Ovary (tissue), 3 donors: ENCODE measurements around the gene SCGB1D1.

Experiments used
- EP300 ChIP-seq: sonication (generic); formaldehyde crosslinking; IDR thresholded peaks from one replicate; pipeline ENCODE4 v1.6.1; 2017; ENCODE audit warnings: antibody characterized with exemption
- POLR2A ChIP-seq: fragments of 450-650 bp; IDR thresholded peaks from one replicate; pipeline ENCODE4 v1.6.1; 2017; ENCODE audit warnings: antibody characterized with exemption, mild to moderate bottlenecking, moderate library complexity
- TF ChIP-seq, protein P1 (sequence below), 3 donors: fragments of 450-650 bp in 2 of 3; fragments of 200-600 bp in 1 of 3; IDR thresholded peaks; one replicate each; pipeline versions ENCODE4 v1.5.1 to v1.8.0; 2016 to 2022; ENCODE audit warnings: antibody characterized with exemption in 3 of 3, mild to moderate bottlenecking in 1 of 3
- donor health status: DM: no; HTN: no; CAD: no.

DNA sequence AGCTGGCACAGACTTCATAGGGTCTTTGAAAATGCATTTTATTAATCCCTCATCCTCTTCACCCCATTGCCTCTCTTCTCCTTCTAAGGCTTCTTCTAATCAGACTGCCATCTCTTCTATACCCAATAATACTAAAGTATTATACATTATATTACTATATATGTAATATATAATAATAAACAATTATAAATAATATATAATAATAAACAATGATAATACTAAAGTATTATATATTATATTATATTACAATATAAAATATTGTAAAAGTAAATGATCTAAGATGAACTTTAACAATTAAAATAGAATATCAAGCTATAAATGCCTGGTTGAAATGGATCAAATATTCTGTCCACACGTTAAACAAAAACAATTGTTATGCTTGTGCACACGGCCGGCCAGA, 31.5 kb downstream of the SCGB1D1 start:
- TF ChIP-seq, protein P1, sequence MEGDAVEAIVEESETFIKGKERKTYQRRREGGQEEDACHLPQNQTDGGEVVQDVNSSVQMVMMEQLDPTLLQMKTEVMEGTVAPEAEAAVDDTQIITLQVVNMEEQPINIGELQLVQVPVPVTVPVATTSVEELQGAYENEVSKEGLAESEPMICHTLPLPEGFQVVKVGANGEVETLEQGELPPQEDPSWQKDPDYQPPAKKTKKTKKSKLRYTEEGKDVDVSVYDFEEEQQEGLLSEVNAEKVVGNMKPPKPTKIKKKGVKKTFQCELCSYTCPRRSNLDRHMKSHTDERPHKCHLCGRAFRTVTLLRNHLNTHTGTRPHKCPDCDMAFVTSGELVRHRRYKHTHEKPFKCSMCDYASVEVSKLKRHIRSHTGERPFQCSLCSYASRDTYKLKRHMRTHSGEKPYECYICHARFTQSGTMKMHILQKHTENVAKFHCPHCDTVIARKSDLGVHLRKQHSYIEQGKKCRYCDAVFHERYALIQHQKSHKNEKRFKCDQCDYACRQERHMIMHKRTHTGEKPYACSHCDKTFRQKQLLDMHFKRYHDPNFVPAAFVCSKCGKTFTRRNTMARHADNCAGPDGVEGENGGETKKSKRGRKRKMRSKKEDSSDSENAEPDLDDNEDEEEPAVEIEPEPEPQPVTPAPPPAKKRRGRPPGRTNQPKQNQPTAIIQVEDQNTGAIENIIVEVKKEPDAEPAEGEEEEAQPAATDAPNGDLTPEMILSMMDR (IDR thresholded peaks at IDR 0.05): no peak
- TF ChIP-seq POLR2A (no peak), EP300 (no peak)
